Iris pigment epithelial cell (primary cell): Measurements from ENCODE around the gene SLX1B.
"Not testable (repeated sequence)": the region's sequence is repeated elsewhere in the genome, so short reads cannot be mapped to it uniquely, and the experiment has no call there.

Experiments used
- DNase-seq: peaks from one replicate; pipeline ENCODE4 v3.0.0-alpha.2; 2011; ENCODE audit warnings: low read depth

SLX1B gene

DNA sequence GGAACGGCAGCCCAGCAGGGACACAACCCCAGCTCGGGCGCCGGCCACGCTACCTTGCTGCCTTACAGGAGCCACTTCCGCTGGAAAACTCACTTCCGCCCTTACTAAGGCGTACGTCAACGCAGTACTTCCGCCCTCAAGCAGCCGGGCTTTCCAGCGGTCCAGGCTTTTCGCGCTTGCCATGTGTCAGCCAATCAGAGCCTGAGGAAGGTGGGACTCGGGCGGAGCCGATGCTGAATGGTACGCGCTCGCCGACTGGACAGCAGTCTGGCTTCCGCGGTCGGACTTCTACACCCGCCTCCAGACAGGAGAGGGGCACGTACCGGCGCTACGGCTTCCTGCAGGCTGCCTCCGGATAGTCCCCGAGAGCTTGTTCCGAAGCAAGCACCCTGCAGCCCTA is at the start of gene SLX1B, which contains the start of gene BOLA2:
Gene SLX1B, plus strand, starts transcription at position 265 of the 400 bp plus-strand sequence.
Gene BOLA2, minus strand, starts transcription at position 83 of the 400 bp plus-strand sequence. CDS start 98 bp downstream, outside the sequence.
- not testable (repeated sequence) for DNase-seq

GRCh38 chr16:29405249-29405648 is 49.1 kb upstream of the SLX1B start:
- peak; percentile 59 for DNase-seq

GRCh38 chr16:29423587-29423986 is 30.7 kb upstream of the SLX1B start:
- not testable (repeated sequence) for DNase-seq

DNA sequence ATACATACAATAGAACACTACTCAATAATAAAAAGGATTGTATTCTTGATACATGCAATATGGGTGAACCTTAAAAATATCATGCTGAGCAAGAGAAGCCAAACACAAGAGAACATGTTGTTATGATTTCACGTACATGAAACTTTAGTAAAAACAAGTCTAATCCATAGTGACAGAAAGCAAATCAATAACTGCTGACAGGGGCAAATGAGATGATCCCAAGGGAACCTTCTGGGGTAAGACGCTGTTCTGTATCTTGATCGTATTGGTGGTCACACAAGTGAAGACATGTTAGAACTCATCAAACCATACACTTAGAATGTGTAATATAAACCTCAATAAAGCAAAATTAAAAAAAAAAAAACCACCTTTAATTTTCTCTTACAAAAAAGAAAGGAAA is 28.9 kb upstream of the SLX1B start:
- DNase-seq = not testable (repeated sequence)

DNA sequence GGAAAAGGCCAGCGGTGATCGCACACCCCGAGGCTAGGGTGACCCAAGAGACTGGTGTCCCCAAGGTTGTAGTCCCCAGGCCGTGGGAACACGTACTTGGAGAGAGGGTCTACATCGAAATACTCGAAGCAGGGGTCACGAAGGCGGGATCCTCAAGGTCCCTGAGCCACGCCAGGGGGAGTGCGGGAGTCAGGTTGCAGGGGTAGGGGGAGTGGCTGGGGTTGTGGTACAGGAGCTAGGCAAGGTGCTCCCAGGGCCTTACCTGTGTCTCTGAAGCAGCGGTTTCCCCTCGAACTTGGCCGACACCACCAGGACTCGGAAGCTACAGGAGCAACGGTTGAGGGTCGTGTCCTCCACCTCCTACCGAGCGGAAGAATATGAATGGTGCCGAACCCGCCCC is 579 bp upstream of the SLX1B start:
- DNase-seq = not testable (repeated sequence)

DNA sequence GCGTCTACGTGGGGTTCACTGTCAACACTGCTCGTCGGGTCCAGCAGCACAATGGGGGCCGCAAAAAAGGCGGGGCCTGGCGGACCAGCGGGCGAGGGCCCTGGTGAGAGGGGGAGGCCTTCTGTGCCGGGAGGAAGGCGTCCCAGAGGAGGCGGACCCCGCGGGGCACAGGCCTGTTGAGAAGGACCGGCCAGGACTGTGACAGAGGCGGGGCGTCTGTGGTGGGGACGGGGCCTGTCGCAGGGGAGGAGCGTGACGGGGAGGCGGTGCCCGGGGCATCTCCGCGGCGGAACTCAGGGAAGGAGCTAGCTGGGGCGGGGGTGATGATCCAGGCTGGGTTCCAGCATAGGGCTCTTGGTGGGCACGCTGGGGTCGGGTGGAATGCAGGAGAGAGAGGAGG is 495 bp downstream of the SLX1B start:
- DNase-seq = not testable (repeated sequence)

DNA sequence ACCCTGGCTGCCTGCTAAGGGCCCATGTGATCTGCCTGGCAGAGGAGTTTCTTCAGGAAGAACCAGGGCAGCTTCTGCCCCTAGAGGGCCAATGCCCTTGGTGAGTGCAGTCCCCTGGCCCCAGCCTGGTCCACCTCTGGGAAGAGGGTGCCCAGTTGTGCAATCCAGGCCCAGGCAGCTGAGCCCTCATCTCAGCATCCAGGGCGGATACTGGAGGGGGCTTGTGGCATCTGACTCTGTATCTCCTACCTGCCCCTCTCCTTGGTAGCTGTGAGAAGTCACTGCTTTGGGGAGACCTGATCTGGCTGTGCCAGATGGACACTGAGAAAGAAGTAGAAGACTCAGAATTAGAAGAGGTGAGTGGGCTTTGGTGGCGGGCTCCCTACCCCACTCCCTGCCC is 3.3 kb downstream of the SLX1B start:
- not testable (repeated sequence) for DNase-seq

- DNase-seq = not testable (repeated sequence)
Observed at GRCh38 chr16:29459706-29460646, 5.6 kb downstream of the SLX1B start, which contains the start of gene SULT1A4. SULT1A4 (plus strand) TSS chr16:29459913; CDS start chr16:29461386, 1,473 bp downstream.

GRCh38 chr16:29460647-29461030 is 6.3 kb downstream of the SLX1B start:
- DNase-seq = not testable (repeated sequence)

DNA sequence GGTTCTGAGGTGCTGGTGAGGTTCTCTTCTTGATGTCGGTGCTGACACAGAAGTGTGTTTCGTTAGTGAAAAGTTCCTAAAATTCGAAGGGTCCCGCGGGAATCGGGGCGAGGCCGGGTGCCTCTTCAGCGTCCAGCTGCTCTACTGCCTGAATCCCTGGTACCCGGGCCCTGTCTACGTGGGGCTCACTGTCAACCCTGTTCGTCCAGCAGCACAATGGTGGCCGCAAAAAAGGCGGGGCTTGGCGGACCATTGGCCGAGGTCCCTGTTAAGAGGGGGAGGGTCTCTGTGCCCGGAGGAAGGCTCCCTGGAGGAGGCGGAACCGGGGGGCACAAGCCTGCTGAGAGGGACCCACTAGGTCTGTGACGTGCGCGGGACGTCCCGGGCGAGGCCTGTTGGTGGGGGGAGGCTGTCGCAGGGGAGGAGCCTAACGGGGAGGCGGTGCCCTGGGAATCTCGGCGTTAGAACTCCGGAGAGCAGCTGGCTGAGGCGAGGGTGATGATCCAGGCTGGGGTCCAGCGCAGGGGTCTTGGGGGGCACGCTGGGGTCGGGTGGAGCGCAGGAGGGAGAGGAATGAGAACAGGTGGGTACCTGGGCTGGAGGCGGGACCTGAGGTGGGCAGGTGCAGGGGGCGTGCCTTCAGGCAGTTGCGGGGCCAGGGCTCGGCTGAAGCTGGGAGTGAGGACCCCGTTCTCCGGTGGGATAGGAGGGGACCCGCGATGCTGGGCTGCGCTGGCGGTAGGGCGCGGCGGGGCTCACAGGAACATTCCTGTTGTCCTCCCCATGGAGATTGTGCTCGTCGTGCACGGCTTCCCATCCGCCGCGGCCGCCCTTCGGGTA is 11.9 kb downstream of the SLX1B start:
- DNase-seq = not testable (repeated sequence)

GRCh38 chr16:29466904-29467303 is 12.6 kb downstream of the SLX1B start:
- DNase-seq = not testable (repeated sequence)

DNA sequence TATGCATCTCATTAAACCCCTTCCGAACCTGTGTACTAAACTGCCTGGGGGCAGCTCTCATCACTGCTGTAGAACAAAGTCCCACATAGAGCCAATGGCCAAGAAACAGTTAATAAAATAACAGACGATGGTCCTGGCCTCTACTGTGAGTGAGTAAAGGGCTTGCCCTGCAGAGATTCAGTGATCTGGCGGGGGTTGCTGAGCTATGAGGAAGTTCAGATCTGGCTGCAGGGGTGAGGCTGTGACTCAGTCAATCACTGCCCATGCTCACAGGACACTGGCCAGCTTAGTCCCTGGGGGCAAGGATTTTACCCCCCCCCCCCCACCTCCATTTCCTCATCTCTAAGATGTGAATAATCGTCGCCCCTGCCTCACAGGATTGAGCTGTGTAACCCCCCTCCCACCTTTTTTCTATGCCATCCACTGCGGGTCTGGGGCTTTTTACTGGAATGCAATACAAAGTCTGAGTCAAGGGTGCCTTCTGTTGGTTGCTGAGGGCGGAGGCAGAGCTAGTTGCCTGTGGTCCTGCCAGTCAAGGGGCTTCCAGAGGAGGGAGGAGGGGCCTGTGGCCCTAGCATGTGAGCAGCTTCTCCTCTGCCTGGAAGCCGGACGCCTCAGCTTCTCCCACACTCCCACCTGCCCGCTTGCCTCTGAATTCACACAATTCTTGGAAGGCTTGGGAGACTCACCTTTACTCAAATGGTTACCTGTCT is 13.5 kb downstream of the SLX1B start:
- not testable (repeated sequence) for DNase-seq

DNA sequence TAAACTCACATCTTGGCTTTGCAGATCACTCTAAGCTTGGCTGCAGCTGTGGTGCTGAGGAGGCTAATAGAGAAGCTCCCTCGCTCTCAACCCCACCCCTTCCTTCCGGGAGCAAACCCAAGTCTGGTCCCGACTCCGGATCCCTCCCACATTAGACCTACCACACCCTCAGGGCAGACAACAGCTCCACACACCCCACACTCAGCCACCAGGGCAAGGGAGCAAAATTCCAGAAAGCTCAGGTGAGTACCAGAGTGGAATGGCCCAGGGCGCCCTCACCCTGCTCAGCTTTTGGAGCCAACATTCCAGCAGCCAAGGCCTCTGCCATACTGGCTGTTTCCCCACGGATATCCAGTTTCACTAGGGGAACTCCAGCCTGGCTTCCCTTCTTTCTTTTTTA is 15.3 kb downstream of the SLX1B start:
- not testable (repeated sequence) for DNase-seq

DNA sequence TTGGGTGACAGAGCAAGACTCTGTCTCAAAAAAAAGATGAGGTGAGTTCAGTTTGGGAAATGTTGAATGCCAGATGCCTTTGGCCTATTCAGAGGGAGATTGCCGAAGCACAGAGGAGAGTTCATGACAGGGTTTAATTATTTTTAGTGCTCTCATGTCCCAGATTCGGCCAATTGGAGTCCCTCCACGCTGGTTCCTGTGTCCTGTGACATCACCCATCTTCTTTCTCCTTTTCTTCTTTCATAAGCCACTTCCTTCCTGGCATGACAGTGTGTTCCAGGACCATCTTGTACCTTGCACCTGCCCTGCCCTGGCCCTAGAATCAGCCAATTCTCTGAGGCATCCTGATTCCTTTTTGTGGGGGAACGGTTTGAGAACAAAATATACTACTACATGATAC is 17.7 kb downstream of the SLX1B start:
- DNase-seq = not testable (repeated sequence)

DNA sequence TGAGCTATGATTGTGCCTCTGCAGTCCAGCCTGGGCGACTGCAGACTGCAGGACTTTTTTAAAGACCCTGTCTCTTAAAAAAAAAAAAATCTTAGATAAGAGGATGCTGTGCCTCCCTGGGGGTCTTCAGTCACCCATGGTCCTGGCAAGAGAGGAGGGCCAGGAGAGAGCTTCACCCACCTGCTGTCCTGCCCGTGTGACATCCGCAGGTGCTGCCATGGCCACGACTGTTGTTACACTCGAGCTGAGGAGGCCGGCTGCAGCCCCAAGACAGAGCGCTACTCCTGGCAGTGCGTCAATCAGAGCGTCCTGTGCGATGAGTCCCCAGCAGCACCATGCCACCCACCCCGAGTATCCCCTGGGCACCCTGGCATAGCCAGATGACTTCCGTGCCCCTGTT is 27.9 kb downstream of the SLX1B start:
- DNase-seq = not testable (repeated sequence)

DNA sequence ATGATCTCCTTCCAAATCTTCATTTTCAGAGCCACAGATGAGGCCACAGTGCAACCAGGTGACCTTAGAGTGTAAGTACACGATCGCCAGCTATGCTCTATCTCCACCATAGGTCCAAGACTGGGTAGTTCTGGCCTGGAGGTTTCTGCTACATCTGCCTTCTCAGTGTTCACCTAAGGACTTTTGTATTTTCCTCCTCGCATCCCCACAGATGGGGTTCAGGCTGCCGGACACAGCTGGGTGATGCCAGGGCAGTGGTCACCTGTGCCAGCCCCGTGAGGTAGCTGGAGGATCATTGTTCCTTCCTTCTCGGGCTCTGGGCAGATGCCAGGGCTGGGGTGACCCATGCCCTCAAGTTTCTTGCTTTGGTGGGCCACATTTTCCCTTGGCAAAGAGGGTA is 52.0 kb downstream of the SLX1B start, which contains the start of gene NPIPB12:
Gene NPIPB12, minus strand, starts transcription at position 101 of the 400 bp plus-strand sequence.
- not testable (repeated sequence) for DNase-seq
